HG03060 (cell line): ENCODE measurements around the gene TNFAIP8L3.
"Not testable (repeated sequence)": the region's sequence is repeated elsewhere in the genome, so short reads cannot be mapped to it uniquely, and the experiment has no call there.

Experiments used
- ATAC-seq: cut with Tn5 transposase; IDR thresholded peaks from one replicate; pipeline ENCODE4 v1.9.1; 2021; ENCODE audit warnings: low read depth, moderate number of reproducible peaks; ENCODE audit not compliant: unreplicated experiment

The TNFAIP8L3 gene

DNA sequence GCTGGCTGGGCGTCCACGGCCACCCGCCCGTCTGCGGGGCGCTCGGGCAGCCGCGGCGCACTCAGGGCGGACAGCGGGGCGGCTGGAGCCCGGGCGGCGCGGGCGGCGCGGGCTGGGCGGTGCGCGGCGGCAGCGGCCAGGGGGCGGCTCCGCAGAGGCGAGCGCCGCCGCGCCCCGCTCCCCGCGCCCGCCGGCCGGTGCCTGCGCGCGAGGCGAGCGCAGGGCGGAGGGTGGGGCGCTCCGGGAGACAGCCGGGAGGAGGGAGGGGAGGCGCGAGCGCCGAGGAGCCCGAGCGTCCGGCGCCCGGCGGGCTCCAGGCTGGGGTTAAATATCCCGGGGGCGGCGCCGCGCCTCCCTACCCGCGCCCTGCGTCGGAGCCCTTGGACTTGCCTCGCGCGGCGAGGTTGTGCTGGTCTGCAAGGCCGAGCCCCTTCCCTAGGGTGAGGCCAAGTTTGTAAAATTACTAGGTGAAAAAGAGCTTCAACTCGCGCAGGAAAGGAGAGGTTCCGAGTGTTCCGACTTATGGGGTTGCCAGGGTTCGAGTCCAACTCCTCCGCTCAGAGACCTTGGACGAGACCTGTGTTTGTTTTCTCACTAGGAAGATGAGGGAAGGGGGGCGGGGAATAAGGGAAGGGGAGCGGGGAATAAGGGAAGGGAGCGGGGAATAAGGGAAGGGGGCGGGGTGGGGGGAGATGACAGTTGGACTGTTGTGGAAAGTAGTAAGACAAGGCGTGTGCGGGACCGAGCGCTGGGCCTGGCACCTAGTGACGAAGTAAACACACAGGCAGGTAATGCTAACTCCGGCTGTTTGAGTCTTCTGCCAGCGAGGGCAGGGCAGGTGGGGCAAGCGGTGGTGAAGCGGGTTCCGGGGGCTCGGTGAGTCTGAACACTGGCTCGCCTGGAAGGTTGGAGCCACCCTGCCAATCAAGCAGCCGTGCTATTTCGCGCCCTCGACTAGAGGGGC, at the start of gene TNFAIP8L3:
Gene TNFAIP8L3, minus strand, starts transcription at position 301 of the 964 bp plus-strand sequence. CDS start 311 bp downstream, outside the sequence.
- no peak for ATAC-seq

DNA sequence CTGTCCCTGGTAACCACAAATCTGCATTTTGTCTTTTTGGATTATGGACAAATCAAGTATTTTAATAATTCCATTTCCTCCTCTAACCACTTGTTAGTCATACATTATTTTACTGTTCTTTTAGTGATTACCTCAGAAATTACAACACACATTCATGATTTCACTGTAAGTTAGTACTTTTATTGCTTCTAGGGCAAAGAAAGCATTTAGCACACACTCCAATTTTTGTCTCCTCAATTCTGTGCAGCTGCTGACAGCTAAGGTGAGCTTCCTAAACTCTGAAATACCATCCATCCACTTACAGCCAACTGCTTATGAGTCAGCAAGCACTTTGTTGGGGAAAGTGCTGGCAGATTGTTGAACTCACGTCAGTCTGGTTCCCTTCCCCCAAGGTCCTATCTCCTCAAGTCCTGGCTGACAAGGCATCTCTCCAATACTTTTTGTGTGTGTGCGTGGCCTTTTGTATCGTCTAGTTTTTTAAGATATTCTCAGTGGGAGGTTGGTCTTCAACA, 49.4 kb upstream of the TNFAIP8L3 start:
- no peak for ATAC-seq

DNA sequence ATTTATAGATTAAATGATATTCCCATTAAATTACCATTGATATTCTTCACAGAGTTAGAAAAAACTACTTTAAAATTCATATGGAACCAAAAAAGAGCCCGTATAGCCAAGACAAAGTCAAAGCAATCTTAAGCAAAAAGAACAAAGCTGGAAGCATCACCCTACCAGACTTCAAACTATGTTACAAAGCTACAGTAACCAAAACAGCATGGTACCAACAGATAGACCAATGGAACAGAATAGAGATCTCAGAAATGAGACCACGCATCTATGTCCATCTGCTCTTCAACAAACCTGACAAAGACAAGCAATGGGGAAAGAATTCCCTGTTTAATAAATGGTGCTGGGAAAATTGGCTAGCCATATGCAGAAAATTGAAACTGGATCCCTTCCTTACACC, 45.6 kb upstream of the TNFAIP8L3 start:
- not testable (repeated sequence) for ATAC-seq

DNA sequence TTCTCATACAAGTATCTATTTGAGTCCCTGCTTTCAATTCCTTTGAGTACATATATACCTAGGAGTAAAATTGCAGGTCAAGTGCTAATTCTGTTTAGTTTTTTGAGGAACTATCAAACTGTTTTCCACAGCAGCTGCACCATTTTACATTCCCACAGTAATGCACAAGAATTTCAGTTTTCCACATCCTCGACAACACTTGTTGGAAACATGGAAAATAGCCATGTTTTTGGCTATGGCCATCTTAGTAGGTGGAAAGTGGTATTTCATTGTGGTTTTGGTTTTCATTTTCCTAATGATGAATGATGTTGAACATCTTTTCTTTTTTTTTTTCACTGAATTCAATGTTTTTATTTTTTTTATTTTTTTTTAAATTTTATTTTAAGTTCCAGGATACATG, 44.4 kb upstream of the TNFAIP8L3 start:
- ATAC-seq, result no peak

DNA sequence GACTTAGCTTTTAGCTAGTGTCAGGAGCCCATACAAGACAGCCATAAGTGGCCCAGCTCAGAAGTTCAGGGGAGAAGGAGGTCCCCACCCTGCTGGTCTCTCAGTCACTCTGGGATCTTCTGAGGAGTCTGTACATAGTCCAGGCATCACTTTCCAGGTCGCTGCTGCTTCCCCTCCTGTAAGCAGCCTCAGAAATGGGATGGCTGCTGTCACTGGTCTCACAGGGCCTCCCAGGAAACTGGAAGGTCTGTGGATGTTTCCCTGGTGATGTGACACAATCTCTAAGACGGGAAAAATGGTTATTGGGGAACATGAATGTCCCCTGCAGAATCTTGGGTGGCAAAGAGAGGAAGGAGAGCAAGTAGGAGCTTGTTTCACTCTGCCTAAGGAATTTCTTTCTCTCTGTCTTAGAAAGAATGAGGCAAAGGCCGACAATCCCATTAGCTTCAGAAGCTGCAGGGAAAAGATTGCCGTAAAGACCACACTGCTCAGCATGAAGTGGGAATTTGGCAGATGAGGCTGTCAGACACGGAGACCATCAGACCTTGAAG, 43.2 kb upstream of the TNFAIP8L3 start:
- ATAC-seq, result no peak

DNA sequence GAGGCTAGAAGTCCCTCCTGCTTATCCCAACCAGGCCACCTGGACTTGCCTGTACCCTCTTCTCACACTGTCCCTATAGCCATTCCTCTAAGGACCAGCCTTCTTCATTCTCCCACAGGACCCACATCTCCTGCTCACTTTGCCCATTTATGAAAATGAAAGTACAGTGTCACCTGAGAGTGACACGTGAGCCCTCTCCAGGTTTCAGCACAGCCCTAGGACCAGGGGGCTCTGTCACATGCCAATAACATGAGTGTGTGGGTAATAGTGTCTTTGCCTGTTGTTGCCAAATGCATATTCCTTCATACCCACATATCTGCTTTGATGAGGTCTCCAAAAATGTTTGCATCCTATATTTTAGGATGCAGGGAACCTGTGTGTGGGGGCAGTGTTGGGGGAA, 42.3 kb upstream of the TNFAIP8L3 start:
- no peak for ATAC-seq

DNA sequence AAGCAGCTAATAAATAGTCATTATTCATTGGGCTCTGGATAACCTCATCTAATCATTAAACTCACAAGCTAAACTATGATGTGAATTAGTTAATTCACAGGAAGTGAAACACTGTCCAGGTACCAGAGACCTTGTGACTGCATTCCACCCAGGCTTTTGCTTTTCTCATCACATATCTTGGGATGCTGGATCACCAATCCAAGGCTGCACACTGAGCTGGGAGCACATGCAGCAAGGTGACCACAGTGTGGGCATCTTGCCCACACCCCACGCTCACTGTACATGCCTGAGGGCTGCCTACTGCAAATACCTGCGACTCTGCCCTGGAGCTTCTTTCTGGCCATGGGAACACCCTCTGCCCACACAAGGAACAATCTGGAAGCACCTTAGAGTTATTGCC, 40.6 kb upstream of the TNFAIP8L3 start:
- ATAC-seq, result no peak

DNA sequence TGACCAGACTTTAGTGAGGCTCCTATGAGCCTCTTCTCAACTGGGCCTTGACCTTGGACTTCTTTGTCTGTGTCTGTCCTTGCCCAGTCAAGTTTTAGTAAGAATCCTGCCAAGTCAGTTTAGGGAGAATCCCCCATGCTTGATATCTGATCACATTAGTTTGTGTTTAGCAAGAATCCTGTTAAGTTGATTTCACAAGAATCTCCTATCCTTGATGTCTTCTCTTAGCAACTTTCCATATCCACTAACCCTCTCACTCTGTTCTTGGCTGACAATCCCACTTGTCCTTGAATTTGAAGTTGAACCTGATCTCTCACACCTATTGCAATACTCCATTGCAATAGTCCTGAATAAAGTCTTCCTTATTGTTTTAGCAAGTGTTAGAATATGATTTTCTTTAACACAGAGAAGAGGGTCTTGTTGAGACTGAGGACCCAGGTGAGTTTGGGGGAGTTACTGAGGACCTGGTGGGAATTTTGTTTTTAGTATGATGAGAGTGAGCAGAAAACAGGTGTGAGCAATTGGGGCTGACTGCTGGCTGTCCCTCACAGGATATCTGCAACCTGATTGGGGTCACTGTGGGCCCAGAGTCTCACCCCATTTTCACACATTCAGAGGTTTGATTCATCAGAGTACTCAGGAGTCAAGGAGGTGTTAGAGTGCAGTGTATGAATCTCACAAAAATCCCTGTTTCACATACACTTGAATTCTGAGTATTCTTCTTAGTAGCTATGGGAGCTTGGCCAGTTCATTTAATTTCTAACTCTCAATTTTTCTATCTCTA, 39.9 kb upstream of the TNFAIP8L3 start:
- ATAC-seq, result no peak

DNA sequence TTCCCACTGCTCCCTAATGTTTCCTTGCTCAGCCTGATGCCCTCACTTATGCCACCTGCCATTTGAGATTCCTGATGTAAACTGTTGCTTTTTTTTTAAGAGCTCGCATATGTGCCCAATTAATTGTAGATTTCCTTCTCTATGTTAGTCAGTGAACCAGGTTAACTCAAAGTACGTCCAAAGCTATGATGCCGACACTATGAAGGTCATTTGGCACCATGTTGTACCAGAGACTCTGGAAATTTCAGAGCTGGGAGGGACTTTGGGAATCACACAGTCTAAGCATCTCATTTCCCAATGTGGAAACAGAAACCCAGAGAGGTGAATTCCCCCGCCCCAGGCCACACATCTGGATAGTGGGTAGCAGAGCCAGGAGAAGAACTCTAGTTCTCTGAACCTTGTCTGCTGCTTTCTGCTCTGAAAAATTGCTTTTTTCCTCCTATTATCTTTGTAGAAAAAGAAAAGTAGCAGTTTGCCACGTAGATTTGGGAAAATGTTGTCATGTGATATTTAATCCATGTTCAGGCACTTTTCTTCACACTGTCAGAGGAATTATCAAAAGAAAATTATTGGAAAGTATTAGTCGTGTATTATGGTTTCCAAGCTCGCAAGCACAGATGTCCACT, 38.5 kb upstream of the TNFAIP8L3 start:
- ATAC-seq, result no peak

DNA sequence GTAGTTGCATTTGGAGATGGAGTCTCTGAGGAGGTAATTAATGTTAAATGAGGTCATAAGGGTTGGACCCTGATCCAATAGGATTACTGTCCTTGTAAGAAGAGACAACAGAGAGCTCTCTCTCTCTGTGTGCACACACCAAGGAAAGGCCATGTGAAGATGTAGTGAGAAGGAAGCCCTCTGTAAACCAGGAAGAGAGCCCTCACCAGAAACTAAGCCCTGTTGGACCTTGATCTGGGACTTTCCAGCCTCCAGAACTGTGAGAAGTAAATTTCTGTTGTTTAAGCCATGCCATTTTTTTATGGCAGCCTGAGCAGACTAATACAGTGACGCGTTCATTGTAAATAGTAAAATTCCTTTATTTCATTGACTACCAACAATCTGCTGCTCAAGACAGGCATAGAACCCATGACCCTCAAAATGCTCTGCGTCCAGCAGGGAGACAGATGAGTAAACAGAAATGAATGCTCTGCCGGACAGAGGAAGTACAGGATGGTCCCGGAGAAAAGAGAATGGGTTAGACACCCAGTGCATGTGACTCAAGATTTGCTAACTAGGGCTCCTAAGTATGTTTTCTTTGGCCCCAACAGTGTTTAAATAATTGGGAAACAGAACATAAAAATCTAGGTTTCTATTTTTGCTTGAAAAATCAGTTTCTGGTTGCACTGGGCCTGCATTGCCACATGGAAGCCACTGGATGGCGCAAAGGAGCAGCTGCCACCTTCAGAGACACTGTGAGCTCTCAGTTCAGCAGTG, 37.9 kb upstream of the TNFAIP8L3 start:
- ATAC-seq, result no peak

DNA sequence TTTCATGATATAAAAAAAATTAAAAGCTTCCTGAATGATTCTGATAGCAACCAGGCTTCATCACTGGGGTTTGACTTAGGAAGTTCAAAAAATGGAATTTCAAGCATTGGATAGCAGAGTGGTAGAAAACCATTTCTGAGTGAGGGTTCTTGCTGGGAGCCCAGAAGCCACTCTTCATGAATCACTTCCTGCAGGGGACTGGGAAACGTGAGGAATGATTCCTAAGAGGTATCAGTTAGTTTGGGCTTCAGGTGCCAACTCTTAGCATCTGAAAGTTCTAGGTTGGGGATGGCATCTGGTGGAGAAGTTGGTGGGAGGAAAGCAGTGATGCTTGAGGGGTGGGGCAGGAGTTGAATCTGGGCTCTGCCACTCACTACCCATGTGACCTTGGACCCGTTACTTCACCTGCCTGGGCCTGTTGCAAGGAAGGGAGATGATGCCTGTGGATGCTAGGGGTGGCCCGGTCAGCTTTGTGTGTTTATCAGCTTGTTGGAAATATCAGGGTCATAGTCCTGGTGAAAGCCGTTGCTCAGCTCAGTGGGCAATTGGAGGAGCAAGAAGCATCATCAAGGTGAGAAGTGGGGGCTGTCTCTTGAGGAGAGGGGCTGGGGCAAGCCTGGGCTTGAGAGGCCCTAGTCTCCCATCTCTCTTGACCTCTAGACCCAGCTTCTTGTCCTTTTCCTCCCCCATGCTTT, 37.0 kb upstream of the TNFAIP8L3 start:
- no peak for ATAC-seq

DNA sequence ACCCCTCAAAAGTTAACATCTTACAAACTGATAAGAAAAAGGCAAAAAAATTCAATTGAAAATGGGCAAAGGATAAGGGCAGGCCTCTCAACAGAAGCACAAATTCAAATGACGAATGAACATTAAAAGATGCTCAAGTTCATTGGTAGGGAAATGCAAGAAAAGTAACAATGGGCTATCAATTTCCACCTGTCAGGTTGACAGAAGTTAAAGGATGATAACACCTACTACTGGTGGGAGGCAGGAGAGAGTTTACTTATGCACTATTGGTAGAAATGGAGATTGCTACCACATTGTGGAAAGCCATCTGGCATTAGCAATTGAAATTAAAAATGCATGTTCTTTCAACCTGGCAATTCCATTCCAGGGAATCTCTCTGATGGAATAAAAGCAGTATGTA, 35.6 kb upstream of the TNFAIP8L3 start:
- no peak for ATAC-seq

DNA sequence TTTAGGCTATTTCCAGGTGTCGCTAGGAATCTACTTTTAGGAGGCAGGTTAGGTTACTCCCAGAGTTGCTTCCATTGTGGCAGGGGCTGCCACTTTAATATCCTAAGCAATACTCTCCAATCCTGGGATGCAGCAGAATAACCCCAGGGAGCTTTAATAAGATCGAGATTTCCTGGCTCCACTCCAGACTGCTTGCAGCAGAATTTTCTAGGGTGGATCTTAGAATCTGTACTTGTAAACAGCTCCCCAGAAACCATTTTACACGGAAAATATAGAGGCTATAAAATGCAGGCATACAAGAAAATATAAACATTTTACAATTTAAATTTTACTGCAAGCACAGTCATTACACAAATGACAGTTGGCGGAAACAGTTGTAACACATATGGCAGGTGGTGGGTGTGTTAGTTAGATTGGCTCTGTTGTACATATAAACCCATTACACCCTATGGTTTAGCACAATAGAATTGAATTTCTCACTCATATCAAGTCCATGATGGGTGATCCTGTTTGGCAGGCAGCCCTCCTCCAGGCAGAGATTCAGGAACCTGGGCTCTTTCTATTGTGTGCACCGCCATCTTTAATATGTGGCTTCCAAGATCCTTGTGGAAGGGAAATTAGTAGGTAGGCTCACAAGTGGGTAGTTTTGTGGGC, 35.0 kb upstream of the TNFAIP8L3 start:
- ATAC-seq, result no peak

DNA sequence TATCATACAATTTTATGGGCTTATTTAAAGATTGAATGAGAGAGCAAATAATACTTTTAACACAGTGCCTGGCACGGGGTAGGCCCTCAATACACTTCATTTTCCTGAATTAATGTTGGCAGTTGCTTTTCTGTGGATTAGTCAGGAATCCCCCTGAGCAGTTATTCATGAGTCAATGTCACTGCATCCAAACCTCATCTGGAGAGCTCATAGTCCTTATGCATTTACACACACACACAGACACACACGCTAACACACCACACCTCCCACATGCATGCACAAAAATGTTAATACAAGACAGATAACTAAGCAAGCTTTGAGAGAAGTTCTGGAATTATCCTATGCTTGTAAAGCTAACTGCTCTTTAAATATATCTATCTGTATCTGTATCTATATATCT, 34.0 kb upstream of the TNFAIP8L3 start:
- no peak for ATAC-seq

DNA sequence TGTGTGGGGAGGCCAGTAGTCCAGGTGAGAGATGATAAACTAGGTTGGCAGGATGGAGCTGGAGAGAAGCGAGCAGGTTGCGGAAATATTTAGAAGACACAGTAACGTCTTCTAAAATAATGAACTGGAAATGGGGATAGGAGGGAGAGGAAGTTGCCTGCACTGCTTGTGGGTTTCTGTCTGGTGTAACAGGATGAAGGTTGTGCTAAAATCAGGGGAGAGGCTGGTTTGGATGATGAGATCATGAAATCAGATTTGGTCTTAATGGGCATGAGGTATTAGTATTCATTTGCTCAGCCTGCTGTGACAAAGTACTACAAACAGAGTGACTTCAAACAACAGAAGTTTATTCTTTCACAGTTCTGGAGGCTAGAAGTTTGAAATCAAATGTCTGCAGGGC, 32.1 kb upstream of the TNFAIP8L3 start:
- no peak for ATAC-seq

DNA sequence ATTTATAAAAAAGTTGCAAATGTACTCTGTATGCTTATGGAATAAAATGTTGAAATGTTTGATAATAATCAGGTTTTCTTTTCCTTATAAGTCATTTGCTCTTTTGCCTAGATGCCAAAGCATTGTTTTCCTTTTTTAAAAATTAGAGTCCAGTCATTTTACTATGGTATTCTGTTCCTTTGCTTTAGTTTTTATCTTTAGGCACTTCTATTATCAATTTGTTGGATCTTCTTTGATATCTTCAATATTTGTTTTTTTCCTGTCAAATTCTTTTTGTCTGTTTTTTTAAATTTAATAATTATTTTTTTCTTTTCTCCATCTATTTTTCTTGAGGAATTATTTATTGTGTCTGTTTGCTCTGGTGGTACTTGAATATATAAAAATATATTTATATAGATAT, 28.3 kb upstream of the TNFAIP8L3 start:
- not testable (repeated sequence) for ATAC-seq

DNA sequence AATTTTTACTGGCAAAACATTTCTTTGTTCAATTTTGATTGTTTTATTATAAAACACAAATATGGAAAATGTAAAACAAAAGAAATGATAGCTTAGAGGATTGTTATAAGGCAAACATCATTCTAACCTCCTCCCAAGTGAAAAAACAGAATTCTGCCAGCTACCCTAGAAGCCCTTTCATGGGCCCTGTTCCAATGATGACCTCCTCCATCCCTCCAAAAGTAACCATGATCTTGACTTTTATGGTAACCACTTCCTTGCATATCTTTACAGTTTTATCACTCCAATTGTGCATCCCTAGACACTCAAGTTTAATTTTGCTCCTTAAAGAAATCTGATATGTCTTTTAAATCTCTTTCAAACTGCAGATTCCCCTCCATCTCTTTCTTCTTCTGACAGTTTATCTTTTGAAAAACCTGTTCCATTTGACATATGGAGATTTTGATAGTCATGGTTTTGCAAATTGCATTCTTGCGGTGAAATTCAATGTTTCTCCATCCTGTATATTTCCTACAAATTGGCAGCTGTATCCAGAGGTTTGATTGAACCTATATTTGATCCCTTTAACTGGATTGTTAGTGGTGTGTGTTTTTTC, 27.0 kb upstream of the TNFAIP8L3 start:
- no peak for ATAC-seq

DNA sequence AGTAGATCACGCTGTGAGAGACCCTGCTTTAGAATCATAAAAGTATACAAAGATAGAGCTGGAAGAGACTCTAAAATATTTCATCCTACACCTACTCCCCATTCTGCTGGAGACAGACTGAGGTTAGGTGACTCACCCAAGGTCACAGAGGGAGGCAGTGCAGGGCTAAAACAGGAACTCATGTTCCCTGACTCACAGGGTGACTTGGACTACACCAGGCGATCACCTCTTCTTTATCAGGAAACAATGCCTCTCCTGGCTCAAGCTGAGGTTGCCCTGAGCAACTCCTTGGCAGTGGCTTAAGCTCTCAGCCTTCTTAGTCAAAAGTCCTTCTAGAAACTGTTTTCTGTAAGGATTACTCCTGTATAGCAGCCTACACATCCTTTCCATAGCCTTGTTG, 26.4 kb upstream of the TNFAIP8L3 start:
- no peak for ATAC-seq
